GF-D8 (cell line): ENCODE measurements around the gene ACSF3.
"Not testable (repeated sequence)": the region's sequence is repeated elsewhere in the genome, so short reads cannot be mapped to it uniquely, and the experiment has no call there.

Source experiments
- DNase-seq: peaks from one replicate; lab custom pipeline; 2025; lab: John Stamatoyannopoulos, UW

ACSF3 gene

DNA sequence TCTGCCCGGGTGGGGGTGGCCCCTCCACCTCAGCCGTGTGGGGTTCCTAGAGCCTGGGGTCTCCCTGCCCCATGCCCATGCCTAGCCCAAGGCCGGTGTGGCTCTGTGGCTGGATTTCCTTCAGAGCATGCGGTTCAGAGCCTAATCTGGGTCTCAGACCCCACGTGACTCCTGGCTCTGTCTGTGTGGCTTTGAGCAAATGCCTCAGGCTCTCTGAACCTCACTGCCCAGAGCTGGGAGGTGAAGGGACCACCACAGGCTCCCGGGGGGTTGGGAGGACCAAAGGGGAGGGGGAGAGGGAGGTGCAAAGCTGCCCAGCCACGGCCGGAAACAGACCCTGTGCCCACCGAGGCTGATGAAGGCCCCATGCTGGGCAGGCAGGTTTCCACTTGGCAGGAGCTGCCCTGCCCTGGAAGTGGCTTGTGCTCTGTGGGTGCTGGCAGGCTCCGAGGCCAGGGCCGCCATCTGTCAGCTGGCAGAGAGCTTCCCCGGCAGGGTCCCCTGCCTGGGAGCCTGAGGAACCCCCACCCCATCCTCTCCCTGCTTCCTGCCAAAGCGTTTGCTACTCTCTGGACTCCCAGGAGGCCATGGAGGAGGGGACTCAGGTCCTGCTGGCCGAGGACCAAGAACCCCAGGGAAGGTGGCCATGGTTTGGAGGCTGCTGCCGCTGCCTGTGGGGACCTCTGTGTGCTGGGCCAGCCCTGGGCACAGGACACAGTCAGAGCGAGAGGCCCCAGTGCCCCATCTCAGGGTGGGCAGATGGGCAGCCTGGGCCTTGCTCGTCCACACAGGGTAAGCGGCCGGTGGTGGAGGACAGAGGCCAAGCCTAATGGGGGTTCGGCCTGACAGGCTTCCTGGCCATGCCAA is 81.9 kb downstream of the ACSF3 start:
- no peak for DNase-seq

DNA sequence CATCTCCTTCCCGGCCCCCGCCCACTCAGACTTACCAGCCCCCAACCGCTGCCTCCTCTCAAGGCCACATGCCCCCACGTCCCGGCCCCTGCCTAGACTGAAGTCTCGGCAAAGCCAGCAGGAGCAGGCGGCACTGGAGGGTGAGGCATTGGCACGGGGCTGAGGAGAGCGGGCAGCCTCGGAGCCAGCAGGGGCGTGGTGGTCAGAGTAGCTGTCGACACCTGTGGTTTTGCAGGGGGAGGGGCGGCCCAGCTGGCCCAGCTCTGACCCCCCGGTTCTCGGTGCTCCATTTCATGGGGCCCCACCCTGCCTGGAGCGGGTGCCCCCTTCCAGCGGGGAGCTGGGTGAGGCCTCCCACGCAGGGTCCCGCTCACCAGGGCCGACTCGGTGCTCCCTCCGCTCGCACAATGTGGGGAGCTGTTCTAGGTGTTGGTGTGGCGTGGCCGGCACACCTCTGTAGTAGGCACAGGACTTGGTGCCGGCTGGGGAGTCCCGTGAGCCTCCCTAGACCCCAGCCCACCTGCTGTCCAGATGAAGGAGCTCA is 82.6 kb downstream of the ACSF3 start:
- no peak for DNase-seq

DNA sequence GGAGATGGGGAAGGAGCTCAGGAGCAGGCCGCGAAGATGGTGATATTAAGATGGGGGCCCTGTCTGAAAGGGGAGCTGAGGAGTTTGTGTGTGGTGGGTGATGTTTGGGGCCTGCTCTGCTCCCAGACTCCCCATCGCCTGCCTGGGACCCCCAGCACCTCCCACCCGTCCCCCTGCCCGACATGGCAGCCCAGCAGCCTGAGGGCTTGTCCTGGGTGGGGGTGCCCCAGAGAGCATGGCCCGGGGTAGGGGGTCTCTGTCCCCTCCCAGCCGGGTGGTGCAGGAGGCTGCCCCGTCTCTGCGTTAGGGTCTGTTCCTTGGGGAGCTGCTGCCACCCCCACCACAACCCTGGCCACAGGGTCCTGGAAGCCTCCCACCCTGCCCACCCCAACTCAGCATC is 83.1 kb downstream of the ACSF3 start:
- DNase-seq: no peak

DNA sequence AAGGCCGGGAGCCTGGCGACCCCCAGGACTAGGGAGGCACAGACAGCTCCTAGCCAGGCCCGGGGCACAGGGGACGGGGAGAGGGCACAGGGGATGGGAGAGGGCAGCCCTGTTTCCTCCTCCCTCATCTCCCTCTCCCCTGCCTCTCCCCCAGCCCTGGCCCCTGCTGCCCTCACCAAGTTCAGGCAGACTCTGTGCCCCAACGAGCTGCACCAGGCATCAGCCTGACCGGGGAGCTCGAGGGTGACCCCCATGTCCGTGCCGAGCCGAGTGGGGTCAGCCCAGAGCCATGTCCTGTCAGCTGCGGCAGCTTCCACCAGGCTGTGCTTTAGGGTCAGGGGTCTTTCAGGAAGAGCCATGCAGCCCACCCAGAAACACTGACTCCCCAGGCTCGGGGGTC is 83.8 kb downstream of the ACSF3 start:
- no peak for DNase-seq

DNA sequence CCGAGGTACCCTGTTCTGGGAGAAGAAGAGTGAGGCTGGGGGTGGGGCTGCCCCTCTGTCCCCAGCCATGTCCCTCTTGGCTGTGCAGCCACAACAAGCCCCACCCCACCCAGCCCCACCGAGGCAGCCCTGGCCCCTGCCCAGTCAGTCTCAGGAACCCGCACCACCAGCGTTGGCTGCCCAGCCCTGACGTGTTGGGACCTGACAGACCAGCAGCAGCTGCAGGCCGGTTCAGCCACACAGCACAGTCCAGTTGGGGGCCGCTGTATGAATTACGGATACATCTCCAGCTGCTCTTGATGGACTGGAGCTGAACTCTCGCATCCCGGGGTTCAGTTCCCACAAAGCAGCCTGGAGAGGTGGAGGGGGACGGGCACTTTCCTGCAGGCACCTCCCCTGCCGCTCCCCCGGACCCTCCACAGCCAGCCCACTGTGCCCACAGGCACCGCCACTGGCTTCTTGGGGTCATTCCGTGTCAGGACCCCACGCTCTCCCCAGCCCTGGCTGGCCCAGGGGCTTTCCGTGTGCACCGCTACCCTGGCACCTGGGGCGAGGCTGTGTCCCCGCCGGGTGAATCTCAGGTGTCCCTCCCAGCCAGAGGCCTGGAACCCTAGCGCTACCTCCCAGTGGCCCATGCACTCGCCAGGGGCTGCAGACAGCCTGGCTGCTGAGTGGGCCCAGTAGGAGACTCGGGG is 84.9 kb downstream of the ACSF3 start:
- no peak for DNase-seq

DNA sequence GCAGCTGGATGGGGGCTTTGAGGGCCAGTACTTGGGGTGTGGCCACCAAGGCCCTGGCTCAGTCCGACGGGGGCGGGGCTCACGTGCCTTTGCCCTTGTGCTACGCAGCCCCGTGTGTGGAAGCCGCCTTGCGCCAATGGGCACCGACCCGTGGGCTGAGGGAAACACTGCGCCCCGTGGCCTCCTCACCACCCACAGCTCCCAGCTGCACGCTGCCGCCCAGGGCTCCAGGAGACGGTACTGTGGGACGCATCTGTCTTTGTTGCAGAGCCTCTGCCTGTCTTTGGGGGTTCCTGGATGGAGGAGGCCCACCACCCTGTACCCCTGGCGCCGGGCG is 85.5 kb downstream of the ACSF3 start:
- DNase-seq: no peak

DNA sequence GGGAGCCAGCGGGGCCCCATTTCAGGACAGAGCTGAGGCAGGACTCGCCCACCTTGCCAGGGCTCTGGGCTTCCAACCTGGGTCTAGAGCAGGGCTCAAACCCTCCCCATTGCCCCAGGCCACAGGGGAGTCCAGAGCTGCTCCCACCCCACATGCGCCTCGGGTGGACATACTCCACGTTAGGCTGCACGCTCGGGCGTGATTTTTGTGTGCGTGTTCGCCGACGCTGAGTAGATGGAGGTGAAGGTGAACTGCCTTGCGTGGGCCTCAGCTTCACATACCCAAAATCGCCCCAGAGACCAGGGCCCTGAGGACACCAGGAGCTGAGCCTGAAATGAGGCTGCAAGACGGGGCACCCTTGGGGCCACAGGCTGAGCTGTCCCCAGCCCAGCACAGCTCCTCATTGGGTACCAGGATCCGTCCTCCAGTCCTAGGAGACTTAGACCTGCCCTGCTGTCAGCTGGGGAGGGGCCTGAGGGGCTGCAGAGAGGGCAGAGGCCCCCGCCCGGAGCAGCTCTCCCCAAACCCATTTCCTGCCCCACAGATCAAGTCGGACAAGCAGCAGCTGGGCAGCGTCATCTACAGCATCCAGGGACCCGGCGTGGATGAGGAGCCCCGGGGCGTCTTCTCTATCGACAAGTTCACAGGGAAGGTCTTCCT is 86.1 kb downstream of the ACSF3 start:
- DNase-seq: no peak

DNA sequence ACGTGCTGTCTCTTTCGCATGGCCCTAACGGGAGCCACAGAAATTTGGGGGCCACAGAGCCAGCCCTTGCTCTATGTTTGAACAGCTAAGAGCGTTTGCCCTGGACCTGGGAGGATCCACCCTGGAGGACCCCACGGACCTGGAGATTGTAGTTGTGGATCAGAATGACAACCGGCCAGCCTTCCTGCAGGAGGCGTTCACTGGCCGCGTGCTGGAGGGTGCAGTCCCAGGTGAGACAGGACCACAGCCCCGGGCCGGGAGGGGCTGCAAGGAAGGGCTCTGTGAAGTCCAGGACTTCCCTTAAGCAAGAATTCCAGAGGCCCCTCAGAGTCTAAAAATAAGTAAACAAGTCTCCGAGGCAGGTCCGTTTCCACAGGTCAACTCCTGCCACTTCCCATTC is 89.8 kb downstream of the ACSF3 start:
- no peak for DNase-seq

DNA sequence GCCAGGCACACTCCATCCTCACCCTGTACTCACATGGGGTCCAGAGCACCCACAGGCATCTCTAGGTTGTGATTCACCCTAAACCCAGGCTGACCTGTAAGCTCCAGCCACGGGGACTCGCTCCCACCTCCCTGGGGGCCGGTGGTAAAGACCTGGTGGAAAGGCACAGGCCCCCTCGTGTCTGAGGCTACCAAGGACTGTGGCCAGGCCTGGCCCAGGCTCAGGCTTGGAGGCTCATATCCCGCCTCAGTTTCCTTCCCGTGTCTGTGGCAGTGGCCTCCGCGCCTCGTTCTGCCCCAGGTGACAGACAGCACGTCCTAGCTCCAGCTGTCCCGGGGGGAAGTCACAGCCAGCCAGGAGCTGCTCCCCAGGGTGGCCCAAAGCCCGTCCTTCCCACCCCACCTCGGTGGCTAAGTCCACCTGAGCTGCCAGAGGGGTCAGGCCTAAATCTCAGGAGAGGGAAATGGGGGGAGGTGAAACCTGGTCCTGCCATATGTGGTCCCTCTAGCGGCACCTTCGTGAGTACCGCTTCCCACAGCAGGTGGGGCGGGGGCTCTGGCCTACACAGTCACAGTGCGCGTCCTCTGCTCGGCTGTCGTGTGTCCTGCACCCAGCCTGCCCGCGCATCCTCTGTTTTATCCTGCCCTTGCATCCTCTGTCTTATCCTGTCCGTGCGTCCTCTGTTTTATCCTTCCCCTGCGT is 90.5 kb downstream of the ACSF3 start:
- DNase-seq: no peak

DNA sequence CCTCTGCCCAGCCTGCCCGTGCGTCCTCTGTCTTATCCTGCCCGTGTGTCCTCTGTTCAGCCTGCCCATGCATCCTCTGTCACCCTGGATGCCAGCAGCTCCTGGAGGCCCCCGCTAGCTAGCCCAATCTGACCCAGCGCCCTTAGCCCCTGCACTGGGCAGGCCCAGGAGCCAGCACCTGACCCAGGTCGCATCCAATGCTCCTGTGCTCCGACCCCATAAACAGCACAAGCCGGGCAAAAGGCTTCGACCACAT is 91.0 kb downstream of the ACSF3 start:
- no peak for DNase-seq

DNA sequence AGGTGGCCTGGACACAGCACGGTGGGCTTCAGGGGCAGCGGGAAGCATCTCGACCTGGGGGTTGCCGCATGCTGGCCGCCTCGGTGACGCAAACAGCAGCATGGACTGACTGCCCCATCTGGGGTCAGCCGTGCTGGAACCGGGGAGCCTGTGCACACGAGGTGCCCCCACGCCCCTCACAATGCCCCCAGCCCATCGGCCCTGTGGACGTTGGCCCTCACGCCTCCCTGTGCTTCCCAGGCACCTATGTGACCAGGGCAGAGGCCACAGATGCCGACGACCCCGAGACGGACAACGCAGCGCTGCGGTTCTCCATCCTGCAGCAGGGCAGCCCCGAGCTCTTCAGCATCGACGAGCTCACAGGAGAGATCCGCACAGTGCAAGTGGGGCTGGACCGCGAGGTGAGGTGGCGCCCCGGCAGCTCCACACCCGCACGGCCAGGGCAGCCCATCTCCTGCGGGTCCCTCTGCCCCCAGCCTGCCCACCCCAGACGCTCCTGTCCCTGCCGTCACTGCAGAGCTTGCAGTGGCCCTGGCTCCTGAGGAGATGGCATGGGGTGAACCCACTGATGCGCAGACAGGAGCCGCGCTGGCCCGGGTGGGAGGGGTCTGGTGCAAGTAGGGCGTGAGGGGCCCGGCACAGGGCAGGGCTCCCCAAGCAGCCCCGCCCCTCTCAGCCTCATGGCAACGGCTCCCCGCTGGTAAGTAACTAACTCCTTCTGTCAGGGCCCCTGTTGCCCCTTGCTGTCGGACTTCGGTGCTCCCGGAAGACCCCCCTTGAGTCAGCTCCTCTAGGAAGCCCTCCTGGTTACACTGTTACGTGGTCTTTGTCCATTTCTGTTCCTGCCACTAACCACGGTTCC is 91.5 kb downstream of the ACSF3 start:
- no peak for DNase-seq

DNA sequence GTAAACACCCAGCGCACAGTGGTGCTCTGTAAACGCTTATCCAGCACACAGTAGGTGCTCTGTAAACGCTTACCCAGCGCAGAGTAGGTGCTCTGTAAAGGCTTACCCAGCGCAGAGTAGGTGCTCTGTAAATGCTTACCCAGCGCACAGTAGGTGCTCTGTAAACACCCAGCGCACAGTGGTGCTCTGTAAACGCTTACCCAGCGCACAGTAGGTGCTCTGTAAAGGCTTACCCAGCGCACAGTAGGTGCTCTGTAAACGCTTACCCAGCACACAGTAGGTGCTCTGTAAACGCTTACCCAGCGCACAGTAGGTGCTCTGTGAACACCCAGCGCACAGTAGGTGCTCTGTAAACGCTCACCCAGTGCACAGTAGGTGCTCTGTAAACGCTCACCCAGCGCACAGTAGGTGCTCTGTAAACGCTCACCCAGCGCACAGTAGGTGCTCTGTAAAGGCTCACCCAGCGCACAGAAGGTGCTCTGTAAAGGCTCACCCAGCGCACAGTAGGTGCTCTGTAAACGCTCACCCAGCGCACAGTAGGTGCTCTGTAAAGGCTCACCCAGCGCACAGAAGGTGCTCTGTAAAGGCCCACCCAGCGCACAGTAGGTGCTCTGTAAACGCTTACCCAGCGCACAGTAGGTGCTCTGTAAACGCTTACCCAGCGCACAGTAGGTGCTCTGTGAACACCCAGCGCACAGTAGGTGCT is 92.4 kb downstream of the ACSF3 start:
- not testable (repeated sequence) for DNase-seq

DNA sequence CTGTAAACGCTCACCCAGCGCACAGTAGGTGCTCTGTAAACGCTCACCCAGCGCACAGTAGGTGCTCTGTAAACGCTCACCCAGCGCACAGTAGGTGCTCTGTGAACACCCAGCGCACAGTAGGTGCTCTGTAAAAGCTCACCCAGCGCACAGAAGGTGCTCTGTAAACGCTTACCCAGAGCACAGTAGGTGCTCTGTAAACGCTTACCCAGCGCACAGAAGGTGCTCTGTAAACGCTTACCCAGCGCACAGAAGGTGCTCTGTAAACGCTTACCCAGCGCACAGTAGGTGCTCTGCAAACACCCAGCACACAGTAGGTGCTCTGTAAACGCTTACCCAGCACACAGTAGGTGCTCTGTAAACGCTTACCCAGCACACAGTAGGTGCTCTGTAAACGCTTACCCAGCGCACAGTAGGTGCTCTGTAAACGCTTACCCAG is 93.0 kb downstream of the ACSF3 start:
- not testable (repeated sequence) for DNase-seq

DNA sequence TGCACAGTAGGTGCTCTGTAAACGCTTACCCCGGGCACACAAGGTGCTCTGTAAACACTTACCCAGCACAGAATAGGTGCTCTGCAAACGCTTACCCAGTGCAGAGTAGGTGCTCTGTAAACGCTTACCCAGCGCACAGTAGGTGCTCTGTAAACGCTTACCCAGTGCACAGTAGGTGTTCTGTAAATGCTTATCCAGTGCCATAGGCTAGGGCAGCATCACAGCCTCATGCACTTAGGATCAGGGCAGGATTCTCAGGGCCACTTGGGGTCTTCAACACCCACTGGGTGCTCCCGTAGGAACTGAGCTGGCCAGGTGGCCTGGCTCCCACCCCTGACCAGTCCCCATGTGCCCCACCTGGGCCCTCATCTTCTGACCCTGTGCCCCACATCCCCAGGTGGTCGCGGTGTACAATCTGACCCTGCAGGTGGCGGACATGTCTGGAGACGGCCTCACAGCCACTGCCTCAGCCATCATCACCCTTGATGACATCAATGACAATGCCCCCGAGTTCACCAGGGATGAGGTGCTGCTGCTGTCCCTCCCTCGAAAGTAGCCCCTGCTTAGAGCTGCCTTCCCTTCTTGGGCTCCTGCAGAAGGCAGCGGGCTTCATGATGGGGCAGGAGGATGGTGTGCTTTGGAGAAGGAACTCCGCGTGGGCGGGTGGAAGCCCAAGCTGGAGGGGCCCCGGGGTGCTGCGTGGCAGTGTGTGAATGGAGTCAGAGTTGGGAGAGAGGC is 93.5 kb downstream of the ACSF3 start:
- no peak for DNase-seq

DNA sequence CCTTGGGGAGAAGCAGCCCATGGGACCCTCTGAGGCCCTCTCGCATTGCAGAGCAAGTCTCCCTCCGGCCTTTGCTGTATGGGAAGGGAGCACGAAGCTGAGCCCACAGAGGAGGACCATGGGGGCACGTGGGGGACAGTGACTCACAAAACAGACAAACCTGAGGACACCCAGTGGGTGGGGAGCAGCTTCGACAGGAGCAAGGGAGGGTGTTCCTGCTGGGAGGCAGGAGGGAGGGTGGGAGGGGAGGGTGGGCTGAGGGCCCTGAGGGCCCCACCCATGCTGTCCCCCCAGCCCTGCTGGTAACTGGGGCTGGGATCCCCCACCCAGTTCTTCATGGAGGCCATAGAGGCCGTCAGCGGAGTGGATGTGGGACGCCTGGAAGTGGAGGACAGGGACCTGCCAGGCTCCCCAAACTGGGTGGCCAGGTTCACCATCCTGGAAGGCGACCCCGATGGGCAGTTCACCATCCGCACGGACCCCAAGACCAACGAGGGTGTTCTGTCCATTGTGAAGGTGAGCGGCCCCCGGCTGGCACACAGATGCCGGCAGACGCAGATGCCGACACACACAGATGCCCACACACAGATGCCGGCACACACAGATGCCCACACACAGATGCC is 94.2 kb downstream of the ACSF3 start:
- no peak for DNase-seq

DNA sequence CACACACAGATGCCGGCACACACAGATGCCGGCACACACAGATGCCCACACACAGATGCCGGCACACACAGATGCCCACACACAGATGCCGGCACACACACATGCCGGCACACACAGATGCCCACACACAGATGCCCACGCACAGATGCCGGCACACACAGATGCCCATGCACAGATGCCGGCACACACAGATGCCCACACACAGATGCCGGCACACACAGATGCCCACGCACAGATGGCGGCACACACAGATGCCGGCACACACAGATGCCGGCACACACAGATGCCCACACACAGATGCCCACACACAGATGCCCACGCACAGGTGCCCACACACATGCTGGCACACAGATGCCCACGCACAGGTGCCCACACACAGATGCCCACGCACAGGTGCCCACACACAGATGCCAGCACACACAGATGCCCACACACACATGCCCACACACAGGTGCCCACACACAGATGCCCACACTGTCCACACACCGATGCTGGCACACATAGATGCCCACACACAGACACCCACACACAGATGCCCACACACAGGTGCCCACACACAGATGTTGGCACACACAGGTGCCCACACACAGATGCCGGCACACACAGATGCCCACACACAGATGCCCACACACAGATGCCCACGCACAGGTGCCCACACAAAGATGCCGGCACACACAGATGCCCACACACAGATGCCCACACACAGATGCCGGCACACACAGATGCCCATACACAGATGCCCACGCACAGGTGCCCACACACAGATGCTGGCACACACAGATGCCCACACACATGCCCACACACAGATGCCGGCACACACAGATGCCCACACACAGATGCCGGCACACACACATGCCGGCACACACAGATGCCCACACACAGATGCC is 95.1 kb downstream of the ACSF3 start:
- not testable (repeated sequence) for DNase-seq

DNA sequence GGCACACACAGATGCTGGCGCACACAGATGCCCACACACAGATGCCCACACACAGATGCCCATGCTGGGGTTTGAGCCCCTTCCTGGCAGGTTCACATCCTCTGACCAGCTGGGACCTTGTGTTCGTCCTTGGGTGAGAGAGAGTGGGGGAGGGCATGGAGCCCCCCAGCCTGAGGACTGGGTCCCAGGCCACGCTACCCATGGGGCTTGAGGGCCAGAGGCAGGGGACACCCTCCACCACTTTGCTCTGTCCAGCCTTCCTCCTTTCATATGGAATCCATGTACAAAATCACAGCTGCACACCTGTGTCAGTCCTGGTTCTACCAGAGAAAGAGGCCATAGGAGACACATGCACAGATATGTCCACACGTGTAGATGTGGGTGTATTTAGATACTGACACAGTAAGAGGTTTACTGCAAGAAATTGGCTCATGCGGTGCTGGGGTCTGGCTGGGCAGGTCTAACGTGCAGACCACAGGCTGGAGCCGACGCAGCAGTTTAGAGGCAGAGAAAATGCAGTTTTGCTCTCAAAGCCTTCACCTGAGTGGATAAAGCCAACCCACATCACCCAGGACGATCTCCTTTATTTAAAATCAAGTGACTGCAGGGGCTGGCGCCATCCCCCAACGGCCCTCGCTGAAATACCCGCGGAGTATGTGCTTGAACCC is 95.8 kb downstream of the ACSF3 start:
- no peak for DNase-seq
